ENCODE data around the gene FBH1. TPM values are rescaled to one million over a fixed set of nuclear protein-coding genes. Genes with fewer than 3 reads are reported as not detected.

The FBH1 gene
- total and polyA plus RNA-seq, 9 of the 15 experiments (the other 6 are each of a cell fraction or from before 2014, with no cell fraction given): 13.4 to 108 (median 77.8) TPM

DNA sequence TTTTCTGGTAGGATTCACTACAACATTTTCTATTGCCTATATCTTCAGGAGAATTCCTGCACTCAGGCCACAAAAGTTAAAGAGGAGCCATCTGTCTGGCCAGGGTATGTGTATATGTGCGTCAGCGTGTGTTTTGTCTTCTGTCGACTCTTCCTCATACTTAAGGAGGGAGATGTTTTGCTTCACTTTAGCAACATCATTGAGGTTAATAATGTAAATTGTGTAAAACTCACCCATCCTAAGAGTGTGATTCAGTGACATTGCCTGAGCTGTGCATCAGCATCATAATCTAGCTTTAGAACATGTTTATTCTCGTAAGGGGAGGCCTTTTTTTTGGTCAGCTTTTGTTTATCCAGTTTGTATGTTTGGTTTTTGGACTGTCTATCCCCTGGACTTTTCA lies 23.7 kb downstream of the FBH1 start:
- POLR2A ChIA-PET: interaction anchor here (1.1 kb wide), 1 partner anchor 24 kb away, joined by 4 read pairs; the partner anchor contains the start of genes ANKRD16 and FBH1
- no peak for FAIRE-seq
- no peak overlapping the region for H3K4me2 ChIP-seq (ENCODE audit: insufficient read depth, low read length)
- H3K9me3 ChIP-seq (replicated peaks; ENCODE audit: control insufficient read depth, insufficient read depth, low read depth, low read length): no peaks in the 10 kb centered on the region
- no peak for ATAC-seq
- CTCF ChIA-PET (ENCODE audit: low intra/inter-chr PET ratio): no interaction called here
- H3K27ac ChIP-seq (ENCODE audit: extremely low read depth, low read depth, low read length): no peak overlapping the region
- H3K9ac ChIP-seq (ENCODE audit: insufficient read depth in 1 of 2, low read depth in 2 of 2, low read length in 2 of 2): no peak overlapping the region
- H3K27me3 ChIP-seq (ENCODE audit: control insufficient read depth in 2 of 2, insufficient read depth in 2 of 2, low read length in 2 of 2): no peaks in the 10 kb centered on the region
- no peak overlapping the region for H3K4me3 ChIP-seq
- BruUV-seq (replicated peaks): no TSS peak
- in situ Hi-C loops (cut with MboI) (no loop called here), intact Hi-C loops (cut with micrococcal nuclease) (no loop called here)
- H3K4me1 ChIP-seq (replicated peaks in 1 of 2; ENCODE audit: control insufficient read depth in 2 of 2, insufficient read depth in 2 of 2, low read length in 2 of 2): no peaks in the 10 kb centered on the region
- H3K36me3 ChIP-seq (ENCODE audit: control insufficient read depth, insufficient read depth, low read length): peaks cover 99% of the 10 kb centered on the region
- DNase-seq (ENCODE audit: extremely low read depth in 1 of 4, low spot score in 3 of 4): no peak
- WGBS (ENCODE audit: insufficient coverage, low coverage, missing lambda C conversion rate): 94% methylated on average over 4 of the region's 4 CpGs
- no peaks in the 10 kb centered on the region for H4K20me1 ChIP-seq (replicated peaks; ENCODE audit: control insufficient read depth, insufficient read depth, low read length)
- H3K79me2 ChIP-seq (ENCODE audit: control insufficient read depth, insufficient read depth, low read length): no peaks in the 10 kb centered on the region
- H3K9me1 ChIP-seq (ENCODE audit: control insufficient read depth, insufficient read depth, low read length): no peaks in the 10 kb centered on the region
- H2AFZ ChIP-seq (ENCODE audit: low read depth, low read length): no peak overlapping the region
- TF ChIP-seq, protein P1, sequence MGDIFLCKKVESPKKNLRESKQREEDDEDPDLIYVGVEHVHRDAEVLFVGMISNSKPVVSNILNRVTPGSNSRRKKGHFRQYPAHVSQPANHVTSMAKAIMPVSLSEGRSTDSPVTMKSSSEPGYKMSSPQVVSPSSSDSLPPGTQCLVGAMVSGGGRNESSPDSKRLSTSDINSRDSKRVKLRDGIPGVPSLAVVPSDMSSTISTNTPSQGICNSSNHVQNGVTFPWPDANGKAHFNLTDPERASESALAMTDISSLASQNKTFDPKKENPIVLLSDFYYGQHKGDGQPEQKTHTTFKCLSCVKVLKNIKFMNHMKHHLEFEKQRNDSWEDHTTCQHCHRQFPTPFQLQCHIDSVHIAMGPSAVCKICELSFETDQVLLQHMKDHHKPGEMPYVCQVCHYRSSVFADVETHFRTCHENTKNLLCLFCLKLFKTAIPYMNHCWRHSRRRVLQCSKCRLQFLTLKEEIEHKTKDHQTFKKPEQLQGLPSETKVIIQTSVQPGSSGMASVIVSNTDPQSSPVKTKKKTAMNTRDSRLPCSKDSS (IDR thresholded peaks at IDR 0.05; ENCODE audit: low read depth, partially characterized antibody): no peak
- TF ChIP-seq ZNF23 (CRISPR knock-in tag; IDR thresholded peaks at IDR 0.05): no peak
- TF ChIP-seq FOXA1 (IDR thresholded peaks at IDR 0.05; ENCODE audit: borderline replicate concordance): no peak
- TF ChIP-seq XRCC4 (IDR thresholded peaks at IDR 0.05; ENCODE audit: extremely low read depth, insufficient read depth, insufficient read length): no peak
- no peak for TF ChIP-seq PHF8 (IDR thresholded peaks at IDR 0.05; ENCODE audit: borderline replicate concordance, low read length)
- no peak for TF ChIP-seq TCF7L2 (IDR thresholded peaks at IDR 0.05; ENCODE audit: low read depth, low read length)
- no peak for TF ChIP-seq ATF2 (CRISPR knock-in tag; IDR thresholded peaks at IDR 0.05)
- no peak for TF ChIP-seq NBN (IDR thresholded peaks at IDR 0.05; ENCODE audit: low read depth)
- no peak for TF ChIP-seq CREBBP (IDR thresholded peaks at IDR 0.05; ENCODE audit: low read depth, low read length)
- no peak for TF ChIP-seq ZFP30 (CRISPR knock-in tag; IDR thresholded peaks at IDR 0.05; ENCODE audit: borderline replicate concordance)
- TF ChIP-seq NRF1 (conservative IDR thresholded peaks at IDR 0.05 in 1 of 2, IDR thresholded peaks at IDR 0.05 in 1 of 2): no peak
- TF ChIP-seq SIN3A (IDR thresholded peaks at IDR 0.05; ENCODE audit: borderline replicate concordance in 2 of 2, control insufficient read depth in 1 of 2, low read depth in 2 of 2, low read length in 2 of 2): no peak
- TF ChIP-seq SMARCE1 (IDR thresholded peaks at IDR 0.05): no peak
- no peak for TF ChIP-seq PHF20 (IDR thresholded peaks at IDR 0.05; ENCODE audit: partially characterized antibody)
- no peak for TF ChIP-seq RBM34 (IDR thresholded peaks at IDR 0.05; ENCODE audit: borderline replicate concordance, insufficient read depth, low read length)
- TF ChIP-seq ZNF143 (CRISPR knock-in tag; IDR thresholded peaks at IDR 0.05): no peak
- TF ChIP-seq, protein P2, sequence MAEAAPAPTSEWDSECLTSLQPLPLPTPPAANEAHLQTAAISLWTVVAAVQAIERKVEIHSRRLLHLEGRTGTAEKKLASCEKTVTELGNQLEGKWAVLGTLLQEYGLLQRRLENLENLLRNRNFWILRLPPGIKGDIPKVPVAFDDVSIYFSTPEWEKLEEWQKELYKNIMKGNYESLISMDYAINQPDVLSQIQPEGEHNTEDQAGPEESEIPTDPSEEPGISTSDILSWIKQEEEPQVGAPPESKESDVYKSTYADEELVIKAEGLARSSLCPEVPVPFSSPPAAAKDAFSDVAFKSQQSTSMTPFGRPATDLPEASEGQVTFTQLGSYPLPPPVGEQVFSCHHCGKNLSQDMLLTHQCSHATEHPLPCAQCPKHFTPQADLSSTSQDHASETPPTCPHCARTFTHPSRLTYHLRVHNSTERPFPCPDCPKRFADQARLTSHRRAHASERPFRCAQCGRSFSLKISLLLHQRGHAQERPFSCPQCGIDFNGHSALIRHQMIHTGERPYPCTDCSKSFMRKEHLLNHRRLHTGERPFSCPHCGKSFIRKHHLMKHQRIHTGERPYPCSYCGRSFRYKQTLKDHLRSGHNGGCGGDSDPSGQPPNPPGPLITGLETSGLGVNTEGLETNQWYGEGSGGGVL (CRISPR knock-in tag; IDR thresholded peaks at IDR 0.05): no peak
- no peak for TF ChIP-seq LCOR (CRISPR knock-in tag; IDR thresholded peaks at IDR 0.05)

All from K562 (cell line).